HepG2 (cell line): ENCODE data around the gene PLPPR2. TPM values are rescaled to one million over a fixed set of nuclear protein-coding genes. Genes with fewer than 3 reads are reported as not detected.

Experiments used
- AKAP8 ChIP-seq: sonication (generic); formaldehyde crosslinking; IDR thresholded peaks from 2 replicates; pipeline ENCODE4 v1.5.1; 2020; ENCODE audit warnings: mild to moderate bottlenecking, missing genetic modification reagents
- ELF1 ChIP-seq: sonication (generic); formaldehyde crosslinking; IDR thresholded peaks from 2 replicates; pipeline ENCODE4 v1.4.0; 2020; ENCODE audit warnings: missing genetic modification reagents
- MAFF ChIP-seq: IDR thresholded peaks from 2 replicates; pipeline ENCODE4 v1.6.1; 2011; ENCODE audit warnings: low read depth, low read length, improper control_type of control experiment
- MLLT10 ChIP-seq: sonication (generic); formaldehyde crosslinking; IDR thresholded peaks from 2 replicates; pipeline ENCODE4 v1.4.0; 2020; ENCODE audit warnings: missing genetic modification reagents
- POGK ChIP-seq: sonication (generic); formaldehyde crosslinking; conservative IDR thresholded peaks from 2 replicates; pipeline ENCODE4 v1.8.0; 2022; ENCODE audit warnings: mild to moderate bottlenecking, moderate library complexity, missing genetic modification reagents
- POLR2AphosphoS2 ChIP-seq: IDR thresholded peaks from 2 replicates; pipeline ENCODE4 v1.6.1; 2011; ENCODE audit warnings: low read depth, low read length, improper control_type of control experiment
- THAP8 ChIP-seq: sonication (generic); formaldehyde crosslinking; IDR thresholded peaks from 2 replicates; pipeline ENCODE4 v1.5.1; 2020; ENCODE audit warnings: missing genetic modification reagents, mild to moderate bottlenecking, borderline replicate concordance
- XBP1 ChIP-seq: sonication (generic); formaldehyde crosslinking; IDR thresholded peaks from 2 replicates; pipeline ENCODE4 v1.5.0; 2020; ENCODE audit warnings: missing genetic modification reagents
- ZNF335 ChIP-seq: sonication (generic); formaldehyde crosslinking; IDR thresholded peaks from 2 replicates; pipeline ENCODE4 v1.4.0; 2020; ENCODE audit warnings: missing genetic modification reagents
- ZNF383 ChIP-seq: sonication (generic); formaldehyde crosslinking; IDR thresholded peaks from 2 replicates; pipeline ENCODE4 v1.4.0; 2020; ENCODE audit warnings: missing genetic modification reagents, mild to moderate bottlenecking, borderline replicate concordance
- ZNF513 ChIP-seq: sonication (generic); formaldehyde crosslinking; conservative IDR thresholded peaks from 2 replicates; pipeline ENCODE4 v1.5.0; 2020; ENCODE audit warnings: missing genetic modification reagents
- ZNF607 ChIP-seq: sonication (generic); formaldehyde crosslinking; IDR thresholded peaks from 2 replicates; pipeline ENCODE4 v1.5.1; 2020; ENCODE audit warnings: missing genetic modification reagents, mild to moderate bottlenecking, borderline replicate concordance
- ZNF879 ChIP-seq: sonication (generic); formaldehyde crosslinking; IDR thresholded peaks from 2 replicates; pipeline ENCODE4 v1.8.1; 2023; ENCODE audit warnings: missing genetic modification reagents
- polyA plus RNA-seq, 8 experiments: library from polyadenylated mRNA; depleted of rRNA in 3 of 8; stranded (reverse) in 7 of 8; unstranded in 1 of 8; fragments of >200 nt; fragmentation: Illumina TruSeq in 4 of 8; extraction: Trizol in 4 of 8; gene quantifications; 2 replicates each; pipeline versions ENCODE4 v1.2.1 to v1.2.3, GENCODE V29; 2011 to 2016; ENCODE audit warnings: low read depth in 4 of 8, missing spikeins in 1 of 8, mixed read lengths in 1 of 8; ENCODE audit not compliant: insufficient read depth in 1 of 8
- total RNA-seq, 5 experiments: library from RNA; depleted of rRNA; stranded (reverse); fragments of >200 nt; fragmentation: Illumina TruSeq; extraction: Trizol; gene quantifications; 2 replicates each; pipeline ENCODE4 v1.2.3, GENCODE V29; 2016; ENCODE audit warnings: low read depth in 1 of 5
- TF ChIP-seq, protein P1 (sequence below): IDR thresholded peaks from 2 replicates; pipeline ENCODE4 v1.6.1; 2016
- TF ChIP-seq, protein P2 (sequence below): sonication (generic); formaldehyde crosslinking; IDR thresholded peaks from 2 replicates; pipeline ENCODE4 v1.4.0; 2020; ENCODE audit warnings: missing genetic modification reagents
- TF ChIP-seq, protein P3 (sequence below): sonication (generic); formaldehyde crosslinking; IDR thresholded peaks from 2 replicates; pipeline ENCODE4 v1.5.1; 2020; ENCODE audit warnings: mild to moderate bottlenecking, missing genetic modification reagents, moderate library complexity

PLPPR2 gene
- total and polyA plus RNA-seq, 2 of the 13 experiments (the other 11 are each of a cell fraction or from before 2014, with no cell fraction given), result 1.5 to 2.1 TPM

- TF ChIP-seq ZNF335 (CRISPR knock-in tag) (no peak), THAP8 (CRISPR knock-in tag) (no peak), ELF1 (peak; percentile 45; the same call in 1 of the 2 replicates), POGK (peak; percentile 71), ZNF879 (no peak), POLR2AphosphoS2 (no peak), ZNF383 (no peak), MAFF (0 out of 2 replicates have a peak, but pooled peaks have one; percentile 1), ZNF513 (CRISPR knock-in tag) (no peak), MLLT10 (no peak), ZNF607 (0 out of 2 replicates have a peak, but pooled peaks have one; percentile 81), XBP1 (no peak), AKAP8 (CRISPR knock-in tag) (peak; percentile 79; the same call in 1 of the 2 replicates)
- TF ChIP-seq, protein P1, sequence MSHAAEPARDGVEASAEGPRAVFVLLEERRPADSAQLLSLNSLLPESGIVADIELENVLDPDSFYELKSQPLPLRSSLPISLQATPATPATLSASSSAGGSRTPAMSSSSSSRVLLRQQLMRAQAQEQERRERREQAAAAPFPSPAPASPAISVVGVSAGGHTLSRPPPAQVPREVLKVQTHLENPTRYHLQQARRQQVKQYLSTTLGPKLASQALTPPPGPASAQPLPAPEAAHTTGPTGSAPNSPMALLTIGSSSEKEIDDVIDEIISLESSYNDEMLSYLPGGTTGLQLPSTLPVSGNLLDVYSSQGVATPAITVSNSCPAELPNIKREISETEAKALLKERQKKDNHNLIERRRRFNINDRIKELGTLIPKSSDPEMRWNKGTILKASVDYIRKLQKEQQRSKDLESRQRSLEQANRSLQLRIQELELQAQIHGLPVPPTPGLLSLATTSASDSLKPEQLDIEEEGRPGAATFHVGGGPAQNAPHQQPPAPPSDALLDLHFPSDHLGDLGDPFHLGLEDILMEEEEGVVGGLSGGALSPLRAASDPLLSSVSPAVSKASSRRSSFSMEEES (CRISPR knock-in tag), result 0 out of 2 replicates have a peak, but pooled peaks have one; percentile 30
- TF ChIP-seq, protein P2, sequence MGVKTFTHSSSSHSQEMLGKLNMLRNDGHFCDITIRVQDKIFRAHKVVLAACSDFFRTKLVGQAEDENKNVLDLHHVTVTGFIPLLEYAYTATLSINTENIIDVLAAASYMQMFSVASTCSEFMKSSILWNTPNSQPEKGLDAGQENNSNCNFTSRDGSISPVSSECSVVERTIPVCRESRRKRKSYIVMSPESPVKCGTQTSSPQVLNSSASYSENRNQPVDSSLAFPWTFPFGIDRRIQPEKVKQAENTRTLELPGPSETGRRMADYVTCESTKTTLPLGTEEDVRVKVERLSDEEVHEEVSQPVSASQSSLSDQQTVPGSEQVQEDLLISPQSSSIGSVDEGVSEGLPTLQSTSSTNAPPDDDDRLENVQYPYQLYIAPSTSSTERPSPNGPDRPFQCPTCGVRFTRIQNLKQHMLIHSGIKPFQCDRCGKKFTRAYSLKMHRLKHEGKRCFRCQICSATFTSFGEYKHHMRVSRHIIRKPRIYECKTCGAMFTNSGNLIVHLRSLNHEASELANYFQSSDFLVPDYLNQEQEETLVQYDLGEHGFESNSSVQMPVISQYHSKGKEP (CRISPR knock-in tag), result no peak
- TF ChIP-seq, protein P3, sequence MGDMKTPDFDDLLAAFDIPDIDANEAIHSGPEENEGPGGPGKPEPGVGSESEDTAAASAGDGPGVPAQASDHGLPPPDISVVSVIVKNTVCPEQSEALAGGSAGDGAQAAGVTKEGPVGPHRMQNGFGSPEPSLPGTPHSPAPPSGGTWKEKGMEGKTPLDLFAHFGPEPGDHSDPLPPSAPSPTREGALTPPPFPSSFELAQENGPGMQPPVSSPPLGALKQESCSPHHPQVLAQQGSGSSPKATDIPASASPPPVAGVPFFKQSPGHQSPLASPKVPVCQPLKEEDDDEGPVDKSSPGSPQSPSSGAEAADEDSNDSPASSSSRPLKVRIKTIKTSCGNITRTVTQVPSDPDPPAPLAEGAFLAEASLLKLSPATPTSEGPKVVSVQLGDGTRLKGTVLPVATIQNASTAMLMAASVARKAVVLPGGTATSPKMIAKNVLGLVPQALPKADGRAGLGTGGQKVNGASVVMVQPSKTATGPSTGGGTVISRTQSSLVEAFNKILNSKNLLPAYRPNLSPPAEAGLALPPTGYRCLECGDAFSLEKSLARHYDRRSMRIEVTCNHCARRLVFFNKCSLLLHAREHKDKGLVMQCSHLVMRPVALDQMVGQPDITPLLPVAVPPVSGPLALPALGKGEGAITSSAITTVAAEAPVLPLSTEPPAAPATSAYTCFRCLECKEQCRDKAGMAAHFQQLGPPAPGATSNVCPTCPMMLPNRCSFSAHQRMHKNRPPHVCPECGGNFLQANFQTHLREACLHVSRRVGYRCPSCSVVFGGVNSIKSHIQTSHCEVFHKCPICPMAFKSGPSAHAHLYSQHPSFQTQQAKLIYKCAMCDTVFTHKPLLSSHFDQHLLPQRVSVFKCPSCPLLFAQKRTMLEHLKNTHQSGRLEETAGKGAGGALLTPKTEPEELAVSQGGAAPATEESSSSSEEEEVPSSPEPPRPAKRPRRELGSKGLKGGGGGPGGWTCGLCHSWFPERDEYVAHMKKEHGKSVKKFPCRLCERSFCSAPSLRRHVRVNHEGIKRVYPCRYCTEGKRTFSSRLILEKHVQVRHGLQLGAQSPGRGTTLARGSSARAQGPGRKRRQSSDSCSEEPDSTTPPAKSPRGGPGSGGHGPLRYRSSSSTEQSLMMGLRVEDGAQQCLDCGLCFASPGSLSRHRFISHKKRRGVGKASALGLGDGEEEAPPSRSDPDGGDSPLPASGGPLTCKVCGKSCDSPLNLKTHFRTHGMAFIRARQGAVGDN (CRISPR knock-in tag), result peak; percentile 90
Measured at GRCh38 chr19:11380653-11381537, 25.7 kb downstream of the PLPPR2 start (continued).
